GM19238 (cell line): ENCODE measurements around the gene NACC1.

Source experiments
- DNase-seq: peaks from one replicate; pipeline ENCODE4 v3.0.0; 2011; ENCODE audit warnings: low spot score; ENCODE audit not compliant: insufficient read length

NACC1 gene

DNA sequence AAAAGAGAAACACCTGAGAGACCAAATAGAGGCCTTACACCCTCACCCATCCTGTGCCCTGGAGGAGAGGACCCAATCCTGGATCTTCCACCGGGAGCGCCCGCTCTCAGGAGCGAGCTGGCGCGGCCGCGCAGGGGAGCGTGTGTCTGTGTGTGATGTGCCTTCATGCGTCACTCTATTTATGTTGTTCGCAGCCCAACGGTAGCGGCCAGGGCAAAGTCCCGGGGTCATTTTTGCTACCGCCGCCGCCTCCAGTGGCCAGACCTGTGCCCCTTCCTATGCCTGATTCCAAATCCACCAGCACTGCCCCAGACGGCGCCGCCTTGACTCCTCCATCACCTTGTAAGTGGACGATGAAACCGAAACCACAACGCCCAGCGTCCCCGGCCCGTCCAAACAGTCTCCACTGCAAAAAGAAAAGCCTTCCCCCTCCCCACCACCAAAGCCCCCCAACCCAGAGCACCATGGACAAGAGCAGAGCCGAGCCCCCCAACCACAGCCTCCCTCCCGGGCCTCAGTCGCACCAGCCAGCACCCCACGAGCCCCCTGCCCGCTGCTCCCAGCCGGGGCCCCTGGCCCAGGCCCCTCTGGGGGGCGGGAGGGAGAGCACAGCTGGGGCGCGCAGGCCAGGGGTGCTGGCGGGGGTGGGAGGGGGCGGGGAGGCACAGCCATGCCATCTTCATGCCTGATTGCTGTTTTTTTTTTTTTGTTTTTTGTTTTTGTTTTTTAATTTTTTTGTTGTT lies 30.1 kb upstream of the NACC1 start:
- DNase-seq: no peak

GRCh38 chr19:13089139-13089856 lies 28.8 kb upstream of the NACC1 start:
- peak; percentile 62 for DNase-seq

- no peak for DNase-seq
Measured at GRCh38 chr19:13089857-13090507, 28.1 kb upstream of the NACC1 start.

DNA sequence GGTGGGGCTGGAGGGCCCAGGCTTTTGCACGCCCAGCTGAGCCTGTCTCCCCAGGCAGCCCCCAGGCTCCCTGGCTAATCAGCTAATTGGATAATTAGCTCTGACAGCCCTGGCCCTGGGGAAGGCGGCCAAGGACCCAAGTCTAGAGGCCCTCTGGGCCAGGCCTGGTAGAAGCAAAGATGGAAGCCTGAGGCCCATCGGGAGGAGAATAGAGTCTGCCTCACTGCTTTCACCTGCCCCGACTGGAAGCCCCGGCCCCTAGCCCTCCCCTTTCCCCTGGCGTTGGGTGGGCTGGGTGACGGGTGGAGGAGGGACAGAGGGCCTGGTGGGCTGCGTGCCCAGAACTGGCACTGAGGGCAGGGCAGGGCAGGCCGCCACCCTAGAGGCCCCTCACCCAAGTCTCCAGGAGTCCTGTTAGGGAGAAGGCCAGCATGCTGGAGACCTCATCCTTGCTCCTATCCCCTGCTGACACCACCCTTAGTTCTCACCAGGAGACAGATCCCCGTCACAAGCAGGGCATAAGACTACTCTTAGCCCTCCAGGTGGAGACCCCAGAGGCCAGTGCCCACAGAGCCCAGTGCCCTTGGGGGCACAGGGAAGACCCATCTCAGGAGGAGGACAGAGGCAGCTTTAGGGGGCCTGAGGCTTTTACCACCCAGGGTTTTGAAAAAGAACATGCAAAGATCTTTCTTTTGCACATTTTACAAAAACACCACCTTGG lies 27.4 kb upstream of the NACC1 start:
- DNase-seq: no peak

- no peak for DNase-seq
Measured at GRCh38 chr19:13091400-13092157, 26.5 kb upstream of the NACC1 start.

GRCh38 chr19:13092158-13092543 lies 25.9 kb upstream of the NACC1 start:
- no peak for DNase-seq

- no peak for DNase-seq
Measured at GRCh38 chr19:13092606-13093235, 25.3 kb upstream of the NACC1 start.

GRCh38 chr19:13093407-13094105 lies 24.5 kb upstream of the NACC1 start:
- DNase-seq: peak; percentile 96

DNA sequence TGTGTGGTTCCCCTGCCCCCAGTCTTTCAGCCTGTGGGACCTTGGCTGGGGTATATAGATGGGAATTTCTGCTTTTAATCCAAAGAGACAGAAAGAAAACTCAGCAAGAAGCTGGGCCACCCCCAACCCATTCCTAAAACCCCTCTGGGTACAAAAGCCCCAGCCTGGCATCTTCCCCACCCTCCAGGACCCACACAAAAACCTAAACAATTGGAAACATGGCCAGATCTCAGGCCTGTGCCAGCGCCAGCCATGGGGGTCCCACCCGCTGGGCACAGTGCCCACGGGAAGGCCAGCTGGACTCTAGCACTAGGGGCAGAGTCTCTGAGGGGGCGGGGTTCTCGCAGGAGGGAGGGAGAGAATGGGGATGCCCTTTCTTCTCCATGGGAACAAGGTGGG lies 24.0 kb upstream of the NACC1 start:
- DNase-seq: no peak

- DNase-seq: peak; percentile 61
Measured at GRCh38 chr19:13094771-13095392, 23.2 kb upstream of the NACC1 start.

- no peak for DNase-seq
Measured at GRCh38 chr19:13095393-13095784, 22.7 kb upstream of the NACC1 start.

DNA sequence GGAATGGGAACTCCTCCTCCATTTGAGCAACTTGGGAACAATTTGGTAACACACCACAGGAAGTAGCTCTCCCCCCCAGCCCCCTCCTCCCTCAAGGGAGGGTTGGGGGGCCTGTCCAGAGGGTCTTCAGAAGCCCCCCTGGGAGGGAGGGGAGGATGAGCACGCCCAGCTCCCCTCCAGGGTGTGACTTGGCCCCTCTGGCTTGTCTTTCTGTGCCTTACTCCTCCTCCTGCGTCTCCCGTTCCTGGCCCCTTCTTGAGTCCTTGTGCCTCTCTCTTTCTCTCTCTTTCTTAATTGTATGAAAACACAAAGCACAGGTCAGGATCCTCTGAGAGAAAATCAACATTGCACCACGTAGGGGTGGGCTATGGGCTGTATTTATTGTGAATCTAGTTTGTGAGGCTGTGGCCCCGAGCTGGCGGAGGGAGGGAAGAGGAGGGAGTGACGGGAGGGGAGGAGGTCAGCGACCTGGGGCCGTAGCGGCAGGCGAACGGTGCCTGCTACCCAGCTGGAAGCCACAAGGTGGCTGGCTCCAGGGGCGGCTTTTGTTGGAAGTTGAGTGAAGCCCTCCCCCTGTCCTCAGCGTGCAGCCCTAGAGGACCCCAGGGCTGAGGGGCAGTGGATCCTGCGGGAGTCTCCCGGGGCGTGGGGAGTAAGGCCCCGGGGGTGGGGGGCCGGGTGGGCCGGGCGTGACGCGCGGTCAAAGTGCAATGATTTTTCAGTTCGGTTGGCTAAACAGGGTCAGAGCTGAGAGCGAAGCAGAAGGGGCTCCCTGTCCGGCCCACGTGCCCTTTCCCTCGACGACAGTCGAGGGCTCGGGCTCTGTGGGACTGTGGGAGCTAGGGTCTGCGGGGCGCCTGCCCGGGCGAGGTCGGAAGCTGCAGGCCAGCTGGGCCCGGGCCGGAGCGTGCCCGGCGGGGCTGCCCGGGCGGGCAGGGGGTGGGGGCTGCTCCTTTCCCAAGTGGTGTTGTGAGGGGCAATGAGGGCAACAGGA lies 21.8 kb upstream of the NACC1 start:
- DNase-seq: peak; percentile 55

DNA sequence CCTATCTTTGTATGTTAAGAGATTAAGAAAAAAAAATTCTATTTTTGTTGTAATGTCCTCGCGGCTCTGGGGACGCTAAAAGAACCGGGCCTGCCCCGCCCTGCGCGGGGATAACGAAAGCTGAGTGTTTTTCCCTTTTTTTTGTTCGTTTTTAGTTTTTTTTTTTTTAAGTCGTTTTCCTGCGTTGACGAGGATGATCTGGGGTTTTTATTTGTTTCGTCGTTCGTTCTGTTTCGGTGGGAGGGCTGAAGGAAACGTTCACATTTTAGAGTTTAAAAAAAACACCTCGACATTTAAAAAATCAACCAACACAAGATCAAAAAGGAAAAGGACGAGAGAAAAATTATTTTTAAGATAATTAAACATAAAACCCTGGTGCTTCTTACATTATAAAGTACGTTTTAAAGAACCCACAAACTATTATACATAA lies 21.0 kb upstream of the NACC1 start:
- no peak for DNase-seq

GRCh38 chr19:13097463-13098258 lies 20.4 kb upstream of the NACC1 start:
- DNase-seq: no peak

DNA sequence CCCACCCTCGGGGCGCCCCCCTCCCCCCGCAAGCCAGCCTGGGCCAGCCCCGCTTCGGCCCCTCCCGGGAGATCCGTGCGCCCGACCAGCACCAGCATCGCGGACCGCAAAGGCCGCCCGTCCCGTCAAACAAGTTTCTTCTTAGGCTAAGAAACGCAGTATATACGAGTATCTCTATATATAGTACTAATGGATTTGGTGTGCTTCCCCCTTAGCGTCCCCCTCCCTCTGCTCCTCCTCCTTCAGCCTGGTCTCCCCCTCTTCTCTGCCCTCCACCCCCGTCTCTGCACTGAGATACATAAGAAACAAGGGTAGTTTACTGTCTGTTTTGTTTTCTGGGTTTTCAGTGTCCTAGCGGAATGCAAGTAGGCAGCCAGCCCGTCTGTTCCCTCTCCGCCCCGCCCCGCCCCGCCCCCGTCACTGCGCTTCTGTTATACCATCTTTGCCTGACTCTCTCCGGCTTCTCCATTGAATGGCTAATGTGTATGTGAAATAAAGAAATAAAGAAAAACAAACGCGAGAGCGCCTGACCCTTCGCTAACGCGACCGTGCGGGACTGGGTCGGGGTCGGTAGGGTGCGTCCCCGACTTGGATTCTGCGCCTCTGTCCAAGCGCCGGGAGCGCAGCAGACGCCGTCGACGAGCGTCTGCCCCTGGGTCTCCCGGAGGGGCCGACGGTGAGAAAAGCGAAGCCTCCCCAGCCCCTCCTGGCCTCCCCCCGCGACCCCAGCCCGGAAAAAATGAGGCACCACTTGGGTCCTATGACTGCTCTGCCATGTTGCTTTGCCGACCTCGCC lies 19.6 kb upstream of the NACC1 start:
- no peak for DNase-seq
